ENCODE measurements around the gene NGFR. TPM values are rescaled to one million over a fixed set of nuclear protein-coding genes. Genes with fewer than 3 reads are reported as not detected.

Gene NGFR
- total RNA-seq, 1 experiment from 2014 or later = not detected

DNA sequence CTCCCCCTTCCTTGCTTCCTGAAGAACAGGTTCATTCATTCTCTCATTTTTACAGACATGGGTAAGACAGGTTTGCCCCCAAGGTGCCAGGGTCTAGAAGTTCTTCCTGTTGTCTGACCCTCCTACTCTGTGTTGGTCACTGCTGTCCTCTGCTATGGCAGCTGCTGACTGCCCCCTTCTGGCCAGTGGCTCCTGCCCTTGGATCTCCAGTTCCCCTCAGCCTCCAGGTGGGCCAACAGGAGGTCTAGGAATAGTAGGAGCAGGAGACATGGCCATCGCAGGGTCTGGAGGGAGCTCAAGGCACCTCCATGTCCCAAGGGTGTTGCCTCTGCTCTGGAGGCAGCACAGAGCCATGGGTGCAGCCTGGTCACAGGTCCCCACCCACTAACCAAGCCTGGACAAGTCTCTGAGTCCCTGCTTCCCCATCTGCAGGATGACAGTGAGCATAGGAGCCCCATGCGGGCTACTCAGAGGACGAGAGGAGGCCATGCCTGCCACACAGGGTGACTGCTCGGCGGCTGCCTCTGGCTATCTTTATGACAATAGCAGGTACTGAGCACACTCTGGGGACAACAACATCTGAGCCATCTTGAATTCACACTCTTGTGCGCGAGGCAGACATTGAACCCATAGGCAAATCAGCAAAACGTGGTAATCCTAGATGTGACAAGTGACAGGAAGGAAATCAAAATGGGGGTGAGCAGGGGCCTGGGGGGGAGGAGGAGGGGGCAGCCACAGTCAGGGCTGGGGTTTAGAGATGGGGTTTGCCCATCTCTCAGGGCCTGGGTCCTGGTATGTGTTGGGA lies 53.6 kb downstream of the NGFR start:
- no peaks in the 10 kb centered on the region for H3F3A ChIP-seq (ENCODE audit: low read length, unreplicated experiment)
- ATAC-seq (peak; percentile 52), DNase-seq (peak; percentile 62)
- intact Hi-C loops (cut with micrococcal nuclease) = no loop called here
- H4K20me1 ChIP-seq (ENCODE audit: low read length) = no peaks in the 10 kb centered on the region
- no peaks in the 10 kb centered on the region for H3K9me2 ChIP-seq (replicated peaks; ENCODE audit: low read length)
- H3K9me3 ChIP-seq (ENCODE audit: low read length) = no peaks in the 10 kb centered on the region
- H3K79me2 ChIP-seq (ENCODE audit: low read length) = no peaks in the 10 kb centered on the region
- H3K36me3 ChIP-seq (ENCODE audit: low read depth, low read length) = no peaks in the 10 kb centered on the region
- H3K9ac ChIP-seq (ENCODE audit: low read length) = no peak overlapping the region
- no peak for TF ChIP-seq EZH2phosphoT487 (IDR thresholded peaks at IDR 0.05; ENCODE audit: borderline replicate concordance, low read length)
- TF ChIP-seq, protein P1, sequence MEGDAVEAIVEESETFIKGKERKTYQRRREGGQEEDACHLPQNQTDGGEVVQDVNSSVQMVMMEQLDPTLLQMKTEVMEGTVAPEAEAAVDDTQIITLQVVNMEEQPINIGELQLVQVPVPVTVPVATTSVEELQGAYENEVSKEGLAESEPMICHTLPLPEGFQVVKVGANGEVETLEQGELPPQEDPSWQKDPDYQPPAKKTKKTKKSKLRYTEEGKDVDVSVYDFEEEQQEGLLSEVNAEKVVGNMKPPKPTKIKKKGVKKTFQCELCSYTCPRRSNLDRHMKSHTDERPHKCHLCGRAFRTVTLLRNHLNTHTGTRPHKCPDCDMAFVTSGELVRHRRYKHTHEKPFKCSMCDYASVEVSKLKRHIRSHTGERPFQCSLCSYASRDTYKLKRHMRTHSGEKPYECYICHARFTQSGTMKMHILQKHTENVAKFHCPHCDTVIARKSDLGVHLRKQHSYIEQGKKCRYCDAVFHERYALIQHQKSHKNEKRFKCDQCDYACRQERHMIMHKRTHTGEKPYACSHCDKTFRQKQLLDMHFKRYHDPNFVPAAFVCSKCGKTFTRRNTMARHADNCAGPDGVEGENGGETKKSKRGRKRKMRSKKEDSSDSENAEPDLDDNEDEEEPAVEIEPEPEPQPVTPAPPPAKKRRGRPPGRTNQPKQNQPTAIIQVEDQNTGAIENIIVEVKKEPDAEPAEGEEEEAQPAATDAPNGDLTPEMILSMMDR (conservative IDR thresholded peaks at IDR 0.05; ENCODE audit: low read depth, low read length) = peak; percentile 91
- ChIA-PET POLR2A (ENCODE audit: unreplicated experiment) (no interaction called here), CTCF (no interaction called here)
- no peak overlapping the region for H3K4me2 ChIP-seq (ENCODE audit: low read length)
- H2AFZ ChIP-seq (ENCODE audit: low read length) = no peak overlapping the region
- H3K4me1 ChIP-seq (ENCODE audit: insufficient read depth, low read length) = no peaks in the 10 kb centered on the region
- no peaks in the 10 kb centered on the region for H3K27me3 ChIP-seq (ENCODE audit: low read length)
- H3K27ac ChIP-seq (ENCODE audit: low read length) = no peak overlapping the region
- H3K4me3 ChIP-seq (ENCODE audit: low read length) = no peak overlapping the region
- no TSS peak for BruUV-seq (replicated peaks)

DNA sequence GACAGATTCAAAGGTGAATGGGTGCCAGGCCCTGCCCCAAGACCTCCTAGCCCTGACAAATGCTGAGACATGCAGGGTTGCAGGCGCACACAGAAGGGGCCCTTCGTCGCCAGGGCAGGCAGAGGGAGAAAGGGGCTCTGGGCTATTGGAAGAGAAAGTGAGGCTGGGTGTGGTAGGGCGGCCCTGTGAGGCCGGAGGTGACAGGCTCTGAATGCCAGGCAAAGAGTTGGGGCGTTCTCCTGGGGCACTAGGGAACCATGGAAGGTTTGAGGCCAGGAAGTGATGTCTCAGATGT lies 54.2 kb downstream of the NGFR start:
- Histone ChIP-seq H3K4me2 (ENCODE audit: low read length) (no peak overlapping the region), H3K27me3 (ENCODE audit: low read length) (no peaks in the 10 kb centered on the region), H2AFZ (ENCODE audit: low read length) (no peak overlapping the region), H3K9me3 (ENCODE audit: low read length) (no peaks in the 10 kb centered on the region), H3K36me3 (ENCODE audit: low read depth, low read length) (no peaks in the 10 kb centered on the region), H3K4me1 (ENCODE audit: insufficient read depth, low read length) (no peaks in the 10 kb centered on the region), H3K9ac (ENCODE audit: low read length) (no peak overlapping the region), H3K79me2 (ENCODE audit: low read length) (no peaks in the 10 kb centered on the region), H4K20me1 (ENCODE audit: low read length) (no peaks in the 10 kb centered on the region), H3K4me3 (ENCODE audit: low read length) (no peak overlapping the region), H3K27ac (ENCODE audit: low read length) (no peak overlapping the region), H3K9me2 (replicated peaks; ENCODE audit: low read length) (no peaks in the 10 kb centered on the region), H3F3A (ENCODE audit: low read length, unreplicated experiment) (no peaks in the 10 kb centered on the region)
- ChIA-PET POLR2A (ENCODE audit: unreplicated experiment) (no interaction called here), CTCF (no interaction called here)
- intact Hi-C loops (cut with micrococcal nuclease) = no loop called here
- no peak for ATAC-seq
- no peak for DNase-seq
- no TSS peak for BruUV-seq (replicated peaks)
- TF ChIP-seq, protein P1 (conservative IDR thresholded peaks at IDR 0.05; ENCODE audit: low read depth, low read length) = no peak
- TF ChIP-seq EZH2phosphoT487 (IDR thresholded peaks at IDR 0.05; ENCODE audit: borderline replicate concordance, low read length) (no peak), EZH2 (IDR thresholded peaks at IDR 0.05; ENCODE audit: low read length, unreplicated experiment) (no peak)
